ENCODE data around the gene TMC6. TPM values are rescaled to one million over a fixed set of nuclear protein-coding genes. Genes with fewer than 3 reads are reported as not detected.

Gene TMC6
- total and polyA plus RNA-seq, 2 of the 13 experiments (the other 11 are each of a cell fraction or from before 2014, with no cell fraction given) = 48.4 to 99.1 TPM

DNA sequence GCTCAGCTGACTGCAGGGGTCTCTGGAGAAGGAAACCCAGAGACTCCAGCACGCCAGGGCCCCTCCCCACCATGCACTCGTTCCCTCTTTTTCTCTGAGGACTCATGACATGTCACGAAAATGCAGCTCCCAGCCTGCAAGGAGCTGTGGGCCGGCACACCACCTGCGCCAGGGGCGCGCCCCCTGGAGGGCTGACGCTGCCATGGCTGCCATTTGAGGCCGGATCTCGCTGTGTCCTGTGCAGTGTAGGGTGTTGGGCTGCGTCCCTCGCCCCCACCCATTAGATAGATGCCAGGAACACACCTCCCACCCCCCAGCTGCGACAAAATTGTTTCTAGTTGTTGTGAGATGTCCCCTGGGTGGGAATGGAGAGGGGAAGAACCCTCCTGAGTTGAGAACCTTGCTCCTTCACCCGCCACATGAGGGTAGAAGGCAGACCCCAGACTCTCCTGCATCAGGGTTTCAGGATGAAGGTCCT lies 48.0 kb upstream of the TMC6 start (continued):
- TF ChIP-seq HNRNPLL (IDR thresholded peaks at IDR 0.05; ENCODE audit: low read depth, low read length, poor library complexity, severe bottlenecking) (peak; percentile 52), SNAPC2 (CRISPR knock-in tag; IDR thresholded peaks at IDR 0.05) (no peak), POLR2A (IDR thresholded peaks at IDR 0.05; ENCODE audit: insufficient read depth in 1 of 2, low read depth in 2 of 2, low read length in 2 of 2) (0 out of 4 replicates have a peak, but pooled peaks of 1 of the 2 experiments have one; percentile 21), ZNF331 (CRISPR knock-in tag; IDR thresholded peaks at IDR 0.05) (peak; percentile 31; the same call in 1 of the 2 replicates), HOXA3 (CRISPR knock-in tag; IDR thresholded peaks at IDR 0.05) (peak; percentile 69; the same call in 1 of the 2 replicates), ZNF446 (CRISPR knock-in tag; IDR thresholded peaks at IDR 0.05) (no peak), SALL1 (CRISPR knock-in tag; IDR thresholded peaks at IDR 0.05) (peak; percentile 24; the same call in 1 of the 2 replicates), PLRG1 (conservative IDR thresholded peaks at IDR 0.05) (no peak), NKX3-1 (CRISPR knock-in tag; IDR thresholded peaks at IDR 0.05) (no peak), AGO1 (IDR thresholded peaks at IDR 0.05; ENCODE audit: low read depth, low read length, poor library complexity, severe bottlenecking) (peak; percentile 55), THAP11 (CRISPR knock-in tag; IDR thresholded peaks at IDR 0.05) (no peak)
- TF ChIP-seq, protein P1, sequence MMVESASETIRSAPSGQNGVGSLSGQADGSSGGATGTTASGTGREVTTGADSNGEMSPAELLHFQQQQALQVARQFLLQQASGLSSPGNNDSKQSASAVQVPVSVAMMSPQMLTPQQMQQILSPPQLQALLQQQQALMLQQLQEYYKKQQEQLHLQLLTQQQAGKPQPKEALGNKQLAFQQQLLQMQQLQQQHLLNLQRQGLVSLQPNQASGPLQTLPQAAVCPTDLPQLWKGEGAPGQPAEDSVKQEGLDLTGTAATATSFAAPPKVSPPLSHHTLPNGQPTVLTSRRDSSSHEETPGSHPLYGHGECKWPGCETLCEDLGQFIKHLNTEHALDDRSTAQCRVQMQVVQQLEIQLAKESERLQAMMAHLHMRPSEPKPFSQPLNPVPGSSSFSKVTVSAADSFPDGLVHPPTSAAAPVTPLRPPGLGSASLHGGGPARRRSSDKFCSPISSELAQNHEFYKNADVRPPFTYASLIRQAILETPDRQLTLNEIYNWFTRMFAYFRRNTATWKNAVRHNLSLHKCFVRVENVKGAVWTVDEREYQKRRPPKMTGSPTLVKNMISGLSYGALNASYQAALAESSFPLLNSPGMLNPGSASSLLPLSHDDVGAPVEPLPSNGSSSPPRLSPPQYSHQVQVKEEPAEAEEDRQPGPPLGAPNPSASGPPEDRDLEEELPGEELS (CRISPR knock-in tag; IDR thresholded peaks at IDR 0.05) = no peak
- TF ChIP-seq, protein P2, sequence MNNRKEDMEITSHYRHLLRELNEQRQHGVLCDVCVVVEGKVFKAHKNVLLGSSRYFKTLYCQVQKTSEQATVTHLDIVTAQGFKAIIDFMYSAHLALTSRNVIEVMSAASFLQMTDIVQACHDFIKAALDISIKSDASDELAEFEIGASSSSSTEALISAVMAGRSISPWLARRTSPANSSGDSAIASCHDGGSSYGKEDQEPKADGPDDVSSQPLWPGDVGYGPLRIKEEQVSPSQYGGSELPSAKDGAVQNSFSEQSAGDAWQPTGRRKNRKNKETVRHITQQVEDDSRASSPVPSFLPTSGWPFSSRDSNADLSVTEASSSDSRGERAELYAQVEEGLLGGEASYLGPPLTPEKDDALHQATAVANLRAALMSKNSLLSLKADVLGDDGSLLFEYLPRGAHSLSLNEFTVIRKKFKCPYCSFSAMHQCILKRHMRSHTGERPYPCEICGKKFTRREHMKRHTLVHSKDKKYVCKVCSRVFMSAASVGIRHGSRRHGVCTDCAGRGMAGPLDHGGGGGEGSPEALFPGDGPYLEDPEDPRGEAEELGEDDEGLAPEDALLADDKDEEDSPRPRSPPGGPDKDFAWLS (CRISPR knock-in tag; IDR thresholded peaks at IDR 0.05; ENCODE audit: borderline replicate concordance) = peak; percentile 50; the same call in 1 of the 2 replicates
- TF ChIP-seq, protein P3, sequence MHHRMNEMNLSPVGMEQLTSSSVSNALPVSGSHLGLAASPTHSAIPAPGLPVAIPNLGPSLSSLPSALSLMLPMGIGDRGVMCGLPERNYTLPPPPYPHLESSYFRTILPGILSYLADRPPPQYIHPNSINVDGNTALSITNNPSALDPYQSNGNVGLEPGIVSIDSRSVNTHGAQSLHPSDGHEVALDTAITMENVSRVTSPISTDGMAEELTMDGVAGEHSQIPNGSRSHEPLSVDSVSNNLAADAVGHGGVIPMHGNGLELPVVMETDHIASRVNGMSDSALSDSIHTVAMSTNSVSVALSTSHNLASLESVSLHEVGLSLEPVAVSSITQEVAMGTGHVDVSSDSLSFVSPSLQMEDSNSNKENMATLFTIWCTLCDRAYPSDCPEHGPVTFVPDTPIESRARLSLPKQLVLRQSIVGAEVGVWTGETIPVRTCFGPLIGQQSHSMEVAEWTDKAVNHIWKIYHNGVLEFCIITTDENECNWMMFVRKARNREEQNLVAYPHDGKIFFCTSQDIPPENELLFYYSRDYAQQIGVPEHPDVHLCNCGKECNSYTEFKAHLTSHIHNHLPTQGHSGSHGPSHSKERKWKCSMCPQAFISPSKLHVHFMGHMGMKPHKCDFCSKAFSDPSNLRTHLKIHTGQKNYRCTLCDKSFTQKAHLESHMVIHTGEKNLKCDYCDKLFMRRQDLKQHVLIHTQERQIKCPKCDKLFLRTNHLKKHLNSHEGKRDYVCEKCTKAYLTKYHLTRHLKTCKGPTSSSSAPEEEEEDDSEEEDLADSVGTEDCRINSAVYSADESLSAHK (CRISPR knock-in tag; IDR thresholded peaks at IDR 0.05; ENCODE audit: borderline replicate concordance) = no peak
- TF ChIP-seq, protein P4, sequence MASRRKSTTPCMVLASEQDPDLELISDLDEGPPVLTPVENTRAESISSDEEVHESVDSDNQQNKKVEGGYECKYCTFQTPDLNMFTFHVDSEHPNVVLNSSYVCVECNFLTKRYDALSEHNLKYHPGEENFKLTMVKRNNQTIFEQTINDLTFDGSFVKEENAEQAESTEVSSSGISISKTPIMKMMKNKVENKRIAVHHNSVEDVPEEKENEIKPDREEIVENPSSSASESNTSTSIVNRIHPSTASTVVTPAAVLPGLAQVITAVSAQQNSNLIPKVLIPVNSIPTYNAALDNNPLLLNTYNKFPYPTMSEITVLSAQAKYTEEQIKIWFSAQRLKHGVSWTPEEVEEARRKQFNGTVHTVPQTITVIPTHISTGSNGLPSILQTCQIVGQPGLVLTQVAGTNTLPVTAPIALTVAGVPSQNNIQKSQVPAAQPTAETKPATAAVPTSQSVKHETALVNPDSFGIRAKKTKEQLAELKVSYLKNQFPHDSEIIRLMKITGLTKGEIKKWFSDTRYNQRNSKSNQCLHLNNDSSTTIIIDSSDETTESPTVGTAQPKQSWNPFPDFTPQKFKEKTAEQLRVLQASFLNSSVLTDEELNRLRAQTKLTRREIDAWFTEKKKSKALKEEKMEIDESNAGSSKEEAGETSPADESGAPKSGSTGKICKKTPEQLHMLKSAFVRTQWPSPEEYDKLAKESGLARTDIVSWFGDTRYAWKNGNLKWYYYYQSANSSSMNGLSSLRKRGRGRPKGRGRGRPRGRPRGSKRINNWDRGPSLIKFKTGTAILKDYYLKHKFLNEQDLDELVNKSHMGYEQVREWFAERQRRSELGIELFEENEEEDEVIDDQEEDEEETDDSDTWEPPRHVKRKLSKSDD (CRISPR knock-in tag; IDR thresholded peaks at IDR 0.05; ENCODE audit: low read depth) = 0 out of 2 replicates have a peak, but pooled peaks have one; percentile 75

All from HepG2 (cell line).